Measurements from ENCODE around the gene MEG3.

GRCh38 chr14:100837805-100838350 lies 12.0 kb downstream of the MEG3 start:
- TF ChIP-seq CTCF (conservative IDR thresholded peaks at IDR 0.05), result no peak
- no peak for TF ChIP-seq EZH2 (IDR thresholded peaks at IDR 0.05; ENCODE audit: low read depth)

Measured in PC-9 (cell line).